ENCODE results near the gene TMEM151A.

Gene TMEM151A

DNA sequence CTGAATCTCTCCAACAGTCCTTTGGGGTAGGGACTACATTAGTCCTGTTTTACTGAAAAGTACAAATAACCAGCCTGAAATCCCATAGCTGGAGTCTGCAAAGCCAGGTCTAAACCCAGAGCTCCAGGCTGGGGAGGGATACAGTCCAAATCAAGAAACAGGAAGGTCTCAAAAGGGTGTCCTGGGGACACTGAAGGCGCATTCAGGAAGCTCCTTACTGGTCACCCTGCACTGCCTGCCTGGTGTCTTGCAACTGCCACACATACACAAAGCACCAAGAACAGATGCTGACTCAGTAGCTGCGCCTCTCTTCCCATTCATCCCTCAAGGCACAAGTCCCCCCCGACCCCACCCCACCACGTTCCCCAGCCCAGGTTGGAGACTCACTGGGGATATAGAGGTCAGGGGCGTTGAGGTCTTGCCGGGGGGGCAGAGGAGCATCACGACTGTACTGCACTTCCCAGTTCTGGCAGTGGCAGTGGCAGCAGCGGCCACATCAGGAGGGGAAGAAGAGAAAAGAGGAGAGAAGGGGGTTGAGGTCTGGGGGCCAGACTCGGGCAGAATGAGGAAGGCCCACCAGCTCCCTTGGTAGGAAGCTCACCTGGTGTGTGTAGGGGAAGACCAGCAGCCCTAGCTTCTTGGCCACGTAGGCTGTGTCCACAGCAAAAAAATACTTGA is 4.3 kb upstream of the TMEM151A start:
- Histone ChIP-seq H3K36me3 (peaks cover 0 to 17% (median 4%) of the 10 kb centered on the region in 3 donors), H3K4me3 (peak overlapping the region in 1 of 2 donors; percentile 83), H3K27ac (no peak overlapping the region)

DNA sequence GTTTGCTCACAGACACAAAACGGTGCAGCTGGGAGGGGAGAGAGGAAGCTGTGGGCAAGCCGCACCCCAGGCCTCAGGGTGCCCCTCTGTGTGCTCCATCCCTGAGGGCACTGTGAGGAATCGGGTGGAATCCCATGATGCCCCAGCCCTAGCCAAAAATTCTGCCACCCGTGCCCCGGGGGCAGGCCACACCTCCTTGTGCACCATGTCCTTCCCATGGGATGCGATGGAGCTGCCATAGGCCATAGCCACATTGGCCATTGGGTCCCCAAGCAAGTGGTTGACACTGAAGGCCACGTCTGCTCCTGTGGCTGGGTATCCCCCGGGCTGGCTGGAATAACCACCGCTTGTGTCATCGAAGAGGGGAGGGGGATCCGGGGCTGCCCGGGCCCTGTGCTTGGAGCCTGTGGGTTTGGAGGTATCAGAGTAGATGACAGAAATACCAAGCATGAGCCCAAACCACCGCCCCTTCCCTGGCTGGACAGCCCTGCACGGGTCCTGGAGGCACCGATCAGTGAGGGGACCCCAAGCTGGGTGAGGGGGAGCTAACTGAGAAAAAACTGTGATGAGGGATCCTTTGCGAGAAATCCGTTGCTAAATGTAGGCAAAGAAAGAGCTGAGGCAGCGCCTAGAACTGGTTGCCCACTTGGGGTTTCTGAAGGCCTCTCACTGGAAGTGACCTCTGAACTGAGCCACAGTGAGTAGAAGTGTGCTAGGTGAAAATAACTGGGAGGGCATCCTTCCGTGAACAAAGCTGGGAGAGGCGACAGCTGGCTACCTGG is 3.6 kb upstream of the TMEM151A start:
- TF ChIP-seq, protein P1, sequence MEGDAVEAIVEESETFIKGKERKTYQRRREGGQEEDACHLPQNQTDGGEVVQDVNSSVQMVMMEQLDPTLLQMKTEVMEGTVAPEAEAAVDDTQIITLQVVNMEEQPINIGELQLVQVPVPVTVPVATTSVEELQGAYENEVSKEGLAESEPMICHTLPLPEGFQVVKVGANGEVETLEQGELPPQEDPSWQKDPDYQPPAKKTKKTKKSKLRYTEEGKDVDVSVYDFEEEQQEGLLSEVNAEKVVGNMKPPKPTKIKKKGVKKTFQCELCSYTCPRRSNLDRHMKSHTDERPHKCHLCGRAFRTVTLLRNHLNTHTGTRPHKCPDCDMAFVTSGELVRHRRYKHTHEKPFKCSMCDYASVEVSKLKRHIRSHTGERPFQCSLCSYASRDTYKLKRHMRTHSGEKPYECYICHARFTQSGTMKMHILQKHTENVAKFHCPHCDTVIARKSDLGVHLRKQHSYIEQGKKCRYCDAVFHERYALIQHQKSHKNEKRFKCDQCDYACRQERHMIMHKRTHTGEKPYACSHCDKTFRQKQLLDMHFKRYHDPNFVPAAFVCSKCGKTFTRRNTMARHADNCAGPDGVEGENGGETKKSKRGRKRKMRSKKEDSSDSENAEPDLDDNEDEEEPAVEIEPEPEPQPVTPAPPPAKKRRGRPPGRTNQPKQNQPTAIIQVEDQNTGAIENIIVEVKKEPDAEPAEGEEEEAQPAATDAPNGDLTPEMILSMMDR (IDR thresholded peaks at IDR 0.05): no peak
- Histone ChIP-seq H3K4me3 (peak overlapping the region; percentile 83 to 91), H3K36me3 (peaks cover 0 to 17% (median 4%) of the 10 kb centered on the region in 3 donors), H3K27me3 (peaks cover 0 to 13% of the 10 kb centered on the region in 2 donors), H3K9me3 (no peaks in the 10 kb centered on the region), H3K4me1 (peaks cover 0 to 38% (median 30%) of the 10 kb centered on the region in 4 donors), H3K27ac (peak overlapping the region; percentile 94 to 96)
- no peak for DNase-seq
- intact Hi-C loops (cut with DNase I; ENCODE audit: low total_unique reads): no loop called here

More for the DNA sequence above, 4.3 kb upstream of the TMEM151A start:
- DNase-seq: no peak
- peaks cover 0 to 6% of the 10 kb centered on the region in 2 donors for H3K27me3 ChIP-seq
- TF ChIP-seq, protein P1 (IDR thresholded peaks at IDR 0.05): no peak
- intact Hi-C loops (cut with DNase I; ENCODE audit: low total_unique reads): no loop called here
- peaks cover 3 to 44% (median 36%) of the 10 kb centered on the region in 4 donors for H3K4me1 ChIP-seq
- no peaks in the 10 kb centered on the region for H3K9me3 ChIP-seq

DNA sequence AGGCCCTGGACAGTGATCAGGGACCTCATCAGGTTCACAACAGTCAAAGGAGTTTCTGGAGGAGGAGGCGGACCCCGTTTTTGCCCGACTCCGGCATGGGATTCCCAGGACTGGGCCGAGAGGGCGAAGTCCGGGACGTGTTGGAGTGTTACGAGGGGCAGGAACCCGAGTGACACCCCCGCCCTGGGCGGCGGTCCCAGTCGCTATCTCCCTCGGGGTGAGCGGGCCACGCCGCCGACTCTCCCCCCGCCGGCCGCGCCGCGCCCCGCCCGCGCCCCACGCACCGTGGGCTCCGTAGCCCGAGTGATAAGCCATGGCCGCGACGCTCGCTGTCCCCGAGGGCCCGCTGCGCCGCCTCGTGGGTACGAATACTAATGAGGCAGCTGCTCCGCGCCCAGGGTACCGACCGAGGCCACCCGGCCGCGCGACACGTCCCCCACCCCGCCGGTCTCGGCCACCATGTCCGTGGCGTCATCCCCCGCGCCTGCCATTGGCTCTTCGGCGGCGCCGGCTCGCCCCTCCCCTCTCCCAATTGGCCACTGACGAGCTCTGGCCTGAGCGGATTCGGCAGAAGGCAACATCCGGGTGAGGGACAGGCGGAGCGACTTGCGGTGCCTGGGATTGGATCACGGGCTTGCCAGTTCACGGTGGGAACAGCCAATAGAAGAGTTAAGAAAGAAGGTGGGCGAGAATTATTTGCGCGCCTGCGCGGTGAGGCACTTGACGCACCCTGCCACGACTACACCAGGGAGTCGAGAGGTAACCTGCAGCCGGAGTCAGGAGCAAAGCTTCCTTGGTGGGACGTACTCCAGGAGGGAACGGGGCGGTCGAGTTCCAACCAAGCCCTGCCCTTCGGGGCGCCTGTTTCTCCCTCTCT is 2.8 kb upstream of the TMEM151A start, which contains the start of gene YIF1A:
YIF1A (minus strand) TSS at position 473 of the 877 bp plus-strand sequence; CDS start at position 315, 158 bp downstream.
- TF ChIP-seq, protein P1 (IDR thresholded peaks at IDR 0.05): no peak
- peaks cover 0 to 17% (median 0%) of the 10 kb centered on the region in 3 donors for H3K36me3 ChIP-seq
- H3K4me1 ChIP-seq: peaks cover 0 to 36% (median 30%) of the 10 kb centered on the region in 4 donors
- H3K27ac ChIP-seq: peak within 1 kb of the TSS; percentile 94 to 96
- no peaks in the 10 kb centered on the region for H3K9me3 ChIP-seq
- intact Hi-C loops (cut with DNase I; ENCODE audit: low total_unique reads): no loop called here
- peaks cover 0 to 22% of the 10 kb centered on the region in 2 donors for H3K27me3 ChIP-seq
- peak; percentile 99 for DNase-seq
- H3K4me3 ChIP-seq: peak within 1 kb of the TSS; percentile 83 to 91

DNA sequence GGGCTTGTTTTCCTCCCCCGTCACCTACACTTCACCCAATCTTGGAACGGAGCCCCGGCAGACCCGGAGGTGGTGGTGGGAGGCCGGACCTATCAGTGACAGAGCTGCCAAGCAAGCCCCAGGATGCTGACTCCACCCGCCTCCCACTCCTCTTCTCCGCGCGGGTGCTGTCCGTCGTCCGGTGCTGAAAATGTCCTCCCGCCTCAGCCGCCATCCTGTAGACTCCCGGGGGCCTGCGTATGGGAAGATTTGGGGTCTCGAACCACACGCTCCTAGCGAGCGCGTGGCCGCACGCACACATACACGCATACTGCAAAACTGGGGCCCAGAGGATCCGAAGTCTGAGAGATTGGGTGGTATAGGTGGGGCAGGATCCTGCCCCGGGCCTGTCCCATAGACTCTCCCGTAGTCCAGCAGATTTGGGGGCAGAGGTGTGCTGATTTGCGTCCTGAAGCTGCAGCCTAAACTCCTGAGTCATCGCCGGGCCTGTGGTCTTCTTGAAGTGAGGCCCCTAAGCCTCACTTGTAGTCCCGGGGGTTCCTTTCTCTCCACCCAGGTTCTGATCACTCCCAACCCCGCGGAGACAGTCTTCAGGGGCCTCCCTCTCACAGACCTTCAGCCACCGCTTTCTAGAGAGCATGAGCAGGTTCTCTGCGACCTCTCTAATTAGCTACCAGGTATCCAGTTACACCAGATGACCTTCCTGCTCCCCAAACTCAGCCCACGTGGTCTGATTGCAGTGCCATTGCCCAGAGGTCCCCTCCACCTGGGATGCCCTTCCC is 2.0 kb upstream of the TMEM151A start:
- DNase-seq: peak; percentile 54 to 84
- peaks cover 0 to 30% of the 10 kb centered on the region in 2 donors for H3K27me3 ChIP-seq
- intact Hi-C loops (cut with DNase I; ENCODE audit: low total_unique reads): no loop called here

More for the DNA sequence above, 2.0 kb upstream of the TMEM151A start:
- Histone ChIP-seq H3K4me3 (peak overlapping the region; percentile 83 to 91), H3K36me3 (peaks cover 0 to 10% (median 0%) of the 10 kb centered on the region in 3 donors), H3K4me1 (peaks cover 0 to 36% (median 30%) of the 10 kb centered on the region in 4 donors), H3K27ac (peak overlapping the region; percentile 94 to 96), H3K9me3 (no peaks in the 10 kb centered on the region)
- TF ChIP-seq, protein P1 (IDR thresholded peaks at IDR 0.05): no peak

Measured in tibial artery (tissue), 4 donors.